Activated CD4-positive, alpha-beta T cell treated with anti-CD3 and anti-CD28 coated beads for 36 hours (primary cell): Measurements from ENCODE around the gene SPRED1. TPM values are rescaled to one million over a fixed set of nuclear protein-coding genes. Genes with fewer than 3 reads are reported as not detected.
"Not testable (repeated sequence)": the region's sequence is repeated elsewhere in the genome, so short reads cannot be mapped to it uniquely, and the experiment has no call there.

Experiments used
- ATAC-seq: fragments of 200-7000 bp; cut with Tn5 transposase; one replicate; pipeline ENCODE4 v1.10.0; 2021; ENCODE audit warnings: mild to moderate bottlenecking, moderate library complexity
- CTCF ChIA-PET: fragments of 350-600 bp; sonication (Branson Sonifier 250); formaldehyde crosslinking; loops from one replicate; lab custom pipeline; 2021; ENCODE audit warnings: antibody characterized with exemption; lab: Charles Lee
- POLR2A ChIA-PET: fragments of 350-600 bp; sonication (Branson Sonifier 250); formaldehyde crosslinking; loops from one replicate; lab custom pipeline; 2021; ENCODE audit warnings: antibody characterized with exemption, inconsistent platforms; lab: Charles Lee
- DNase-seq: peaks from one replicate; pipeline ENCODE4 v3.0.0-alpha.2; 2020
- H3K27ac Mint-ChIP-seq: one replicate; pipeline ENCODE4 v1.8.0; 2021; ENCODE audit warnings: mixed read lengths
- H3K27me3 Mint-ChIP-seq: one replicate; pipeline ENCODE4 v1.8.0; 2021; ENCODE audit warnings: mixed read lengths
- H3K36me3 Mint-ChIP-seq: one replicate; pipeline ENCODE4 v1.8.0; 2021; ENCODE audit warnings: low read depth, mixed read lengths
- H3K4me1 Mint-ChIP-seq: one replicate; pipeline ENCODE4 v1.8.0; 2021; ENCODE audit warnings: mixed read lengths
- H3K4me3 Mint-ChIP-seq: one replicate; pipeline ENCODE4 v1.8.0; 2021; ENCODE audit warnings: mild to moderate bottlenecking, moderate library complexity, mixed read lengths
- H3K9me3 Mint-ChIP-seq: one replicate; pipeline ENCODE4 v1.8.0; 2021; ENCODE audit warnings: low read depth, mixed read lengths
- intact Hi-C, 2 experiments: fragments of 100-400 bp; cut with DNase I in 1 of 2; cut with micrococcal nuclease in 1 of 2; formaldehyde crosslinking; loops; one replicate each; pipeline versions ENCODE4 v1.14.2 to v1.15.1; 2022 to 2024; cut with DNase I, micrococcal nuclease
- total RNA-seq, 2 experiments: library from RNA; stranded (reverse); gene quantifications; one replicate each; pipeline ENCODE4 v1.2.3, GENCODE V29; 2021

Gene SPRED1
- total RNA-seq, 2 experiments from 2014 or later: 0.90 to 0.96 TPM

DNA sequence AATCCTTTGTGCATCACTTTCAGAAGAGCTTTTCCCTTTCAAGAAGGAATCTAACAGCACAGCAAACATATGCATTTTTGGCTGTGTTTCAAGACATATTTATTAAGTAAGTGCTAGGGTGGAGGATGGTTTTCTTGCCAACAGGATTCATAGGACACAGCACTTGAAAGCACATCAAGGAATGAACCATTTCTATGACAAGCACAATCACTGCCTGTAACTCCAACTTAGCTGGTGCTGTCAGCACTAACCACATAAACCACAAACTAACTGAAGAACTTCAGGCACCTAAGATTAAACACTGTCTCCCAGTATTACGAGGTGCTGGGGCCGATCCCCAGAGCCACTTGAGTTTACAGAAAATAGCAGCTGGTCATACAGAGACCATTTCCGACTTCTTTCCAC is 35.4 kb upstream of the SPRED1 start:
- intact Hi-C loops: no loop called here
- POLR2A ChIA-PET: no interaction called here
- ATAC-seq (peak; percentile 30), DNase-seq (peak; percentile 4)
- Mint-ChIP-seq H3K9me3 (no peaks in the 10 kb centered on the region), H3K27me3 (peaks cover 5% of the 10 kb centered on the region), H3K36me3 (no peaks in the 10 kb centered on the region), H3K4me3 (no peak overlapping the region), H3K27ac (no peak overlapping the region), H3K4me1 (peaks cover 5% of the 10 kb centered on the region)
- CTCF ChIA-PET: no interaction called here

DNA sequence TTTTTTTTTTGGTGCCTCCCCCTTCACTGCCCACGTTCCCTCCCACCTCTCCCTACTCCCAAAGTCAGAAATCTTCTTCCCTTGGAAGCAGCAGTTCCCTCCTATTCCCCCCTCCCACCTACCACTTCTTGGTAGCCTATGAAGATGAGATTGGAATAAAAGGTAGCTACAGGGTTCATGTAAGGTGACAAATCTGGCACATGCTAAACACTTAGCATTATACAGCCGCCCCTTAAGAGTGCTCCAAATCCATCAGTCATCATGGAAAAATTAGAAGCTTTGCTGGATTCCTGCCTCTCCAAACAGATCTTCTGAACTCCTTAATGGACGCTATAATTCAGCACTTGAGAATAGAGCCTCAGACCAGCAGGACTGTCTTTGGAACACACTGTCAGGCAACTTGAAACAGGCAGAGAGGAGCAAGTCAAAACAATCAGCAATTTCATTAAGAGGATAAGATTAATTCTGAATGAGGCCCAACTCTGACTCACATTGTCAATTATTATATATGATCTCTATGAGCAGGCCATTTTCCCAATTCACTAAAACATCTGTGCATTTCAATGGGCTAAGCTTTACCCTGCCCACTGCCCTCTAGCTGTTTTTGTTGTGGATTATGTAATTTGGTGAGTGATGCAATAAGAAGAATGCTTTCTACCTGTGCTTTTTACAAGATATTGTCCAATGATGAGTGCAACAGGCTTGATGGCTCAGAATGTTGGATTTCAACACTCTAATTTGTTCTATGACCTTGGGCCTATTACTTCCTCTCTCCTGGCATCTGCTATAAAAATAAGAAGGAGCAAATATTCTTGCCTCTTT is 34.6 kb upstream of the SPRED1 start:
- ATAC-seq (no peak), DNase-seq (no peak)
- Mint-ChIP-seq H3K36me3 (no peaks in the 10 kb centered on the region), H3K4me3 (no peak overlapping the region), H3K9me3 (no peaks in the 10 kb centered on the region), H3K27me3 (peaks cover 5% of the 10 kb centered on the region), H3K4me1 (peaks cover 5% of the 10 kb centered on the region), H3K27ac (no peak overlapping the region)
- intact Hi-C loops: no loop called here
- ChIA-PET POLR2A (no interaction called here), CTCF (no interaction called here)

DNA sequence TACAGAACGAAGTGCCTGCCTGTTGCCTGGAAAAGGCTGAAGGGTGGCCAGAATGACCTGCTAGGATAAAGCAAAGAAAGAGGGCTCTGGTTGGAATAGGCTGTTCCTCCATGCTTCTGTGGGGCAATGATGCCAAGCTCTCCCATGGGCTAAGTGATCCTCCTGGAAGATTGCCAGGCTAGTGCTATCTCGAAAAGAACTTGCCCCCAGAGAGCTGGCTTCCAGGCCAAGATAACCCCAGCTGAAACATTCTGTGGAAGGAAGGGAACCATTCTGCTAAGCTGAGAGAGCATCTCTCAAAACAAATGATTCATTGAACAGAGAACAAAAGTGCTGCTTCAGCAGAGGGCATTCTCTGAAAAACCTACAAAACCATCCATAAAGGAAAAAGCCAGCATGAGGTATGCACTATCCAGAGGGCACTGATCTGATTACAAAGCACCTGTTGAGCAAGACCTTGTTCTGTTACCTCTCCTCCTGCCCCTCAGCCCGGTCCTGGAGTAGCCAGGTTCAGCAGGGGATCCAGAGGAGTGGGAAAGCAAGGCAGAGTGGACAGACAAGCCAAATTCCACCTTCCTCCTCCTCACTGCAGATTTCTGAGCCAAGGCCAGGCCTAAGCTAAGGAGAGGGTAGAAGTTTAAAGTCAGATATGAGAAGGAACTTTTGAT is 31.9 kb upstream of the SPRED1 start:
- CTCF ChIA-PET: interaction anchor here (0.9 kb wide), 1 partner anchor 83 kb away, joined by 3 read pairs; no protein-coding TSS in a partner anchor
- DNase-seq: no peak
- Mint-ChIP-seq H3K27me3 (peaks cover 5% of the 10 kb centered on the region), H3K27ac (no peak overlapping the region), H3K4me3 (no peak overlapping the region), H3K9me3 (no peaks in the 10 kb centered on the region), H3K4me1 (peaks cover 5% of the 10 kb centered on the region), H3K36me3 (no peaks in the 10 kb centered on the region)
- ATAC-seq: no peak
- intact Hi-C loops: no loop called here
- POLR2A ChIA-PET: no interaction called here

DNA sequence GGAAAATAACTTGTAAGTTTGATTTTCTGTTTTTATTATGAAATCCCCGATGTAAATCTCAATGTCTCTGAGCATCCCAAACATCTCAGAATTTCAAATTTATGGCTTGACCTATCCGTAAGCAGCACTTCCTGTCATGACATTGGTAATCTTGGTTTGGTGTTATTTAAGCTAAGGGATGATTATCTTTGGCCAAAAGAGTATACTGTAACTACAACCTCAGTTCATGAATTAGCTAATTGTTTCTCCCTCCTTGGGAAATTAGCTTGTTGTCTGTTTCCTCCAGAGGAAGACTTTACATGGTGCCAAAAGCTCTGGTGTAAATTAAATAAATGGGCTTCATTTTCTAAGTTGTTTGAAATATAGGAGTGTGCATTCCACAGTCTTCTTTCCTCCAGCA is 28.1 kb upstream of the SPRED1 start:
- no peak overlapping the region for H3K27ac Mint-ChIP-seq
- H3K4me3 Mint-ChIP-seq: no peak overlapping the region
- CTCF ChIA-PET: no interaction called here
- no peaks in the 10 kb centered on the region for H3K36me3 Mint-ChIP-seq
- DNase-seq (no peak), ATAC-seq (no peak)
- H3K27me3 Mint-ChIP-seq: no peaks in the 10 kb centered on the region
- POLR2A ChIA-PET: no interaction called here
- no peaks in the 10 kb centered on the region for H3K4me1 Mint-ChIP-seq
- intact Hi-C loops: no loop called here
- no peaks in the 10 kb centered on the region for H3K9me3 Mint-ChIP-seq

DNA sequence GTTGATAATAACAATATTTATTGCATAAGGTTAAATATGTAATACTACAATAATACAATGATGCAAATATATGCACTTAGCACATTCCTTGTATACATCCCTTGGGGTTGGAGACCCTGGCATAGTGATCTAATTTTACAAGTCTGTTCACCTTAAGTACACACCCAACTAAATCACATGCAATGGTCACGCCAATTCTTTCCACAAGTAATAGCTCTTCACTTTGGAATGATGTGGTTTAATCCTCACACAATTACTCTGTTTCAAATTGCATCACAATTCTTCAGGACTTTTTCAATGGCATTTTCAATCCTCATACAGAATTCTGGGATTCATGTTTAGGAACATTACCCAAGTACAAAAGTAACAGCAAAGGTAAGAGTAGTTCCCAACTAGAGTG is 27.3 kb upstream of the SPRED1 start:
- ATAC-seq (no peak), DNase-seq (no peak)
- H3K4me3 Mint-ChIP-seq: no peak overlapping the region
- POLR2A ChIA-PET: no interaction called here
- H3K27ac Mint-ChIP-seq: no peak overlapping the region
- intact Hi-C loops: no loop called here
- no peaks in the 10 kb centered on the region for H3K27me3 Mint-ChIP-seq
- H3K36me3 Mint-ChIP-seq: no peaks in the 10 kb centered on the region
- no peaks in the 10 kb centered on the region for H3K9me3 Mint-ChIP-seq
- CTCF ChIA-PET: interaction anchor here (0.8 kb wide), 1 partner anchor 230 kb away, joined by 3 read pairs; no protein-coding TSS in a partner anchor
- no peaks in the 10 kb centered on the region for H3K4me1 Mint-ChIP-seq

DNA sequence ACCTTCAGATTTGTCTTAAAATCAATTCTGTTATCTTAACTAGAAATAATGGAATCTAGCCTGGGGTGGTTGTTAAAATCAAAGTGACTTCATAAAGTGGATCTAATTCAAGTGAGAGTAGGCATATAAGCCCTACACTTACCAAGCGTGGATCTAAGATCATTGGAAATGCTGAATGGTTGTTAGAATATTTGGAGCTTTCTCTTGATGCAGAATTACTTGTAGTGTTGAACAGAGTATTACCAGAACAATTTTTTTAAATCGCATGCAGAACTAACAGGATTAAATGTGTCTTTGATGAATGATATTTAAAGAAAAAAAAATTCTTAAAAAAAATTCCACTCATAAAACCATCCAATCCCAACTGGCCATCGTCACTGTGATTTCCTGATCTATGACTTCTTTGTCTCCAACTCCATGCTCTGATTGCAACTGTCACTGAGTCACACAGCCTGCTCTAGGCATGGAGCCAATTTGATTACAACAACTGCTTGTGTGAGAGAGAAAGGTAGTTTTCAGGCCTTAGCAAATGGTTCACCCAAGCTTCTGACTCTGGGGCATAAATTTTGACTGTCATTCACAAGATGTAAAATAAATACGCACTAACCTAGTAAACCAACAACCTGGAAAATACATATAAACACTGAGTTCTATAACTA is 25.9 kb upstream of the SPRED1 start:
- no peaks in the 10 kb centered on the region for H3K27me3 Mint-ChIP-seq
- no peak for DNase-seq
- ChIA-PET CTCF (interaction anchor here (1.0 kb wide), 1 partner anchor 9 kb away, joined by 3 read pairs; no protein-coding TSS in a partner anchor), POLR2A (interaction anchor here (0.6 kb wide), 1 partner anchor 118 kb away, joined by 3 read pairs; no protein-coding TSS in a partner anchor)
- no peaks in the 10 kb centered on the region for H3K9me3 Mint-ChIP-seq
- no peak for ATAC-seq
- H3K36me3 Mint-ChIP-seq: no peaks in the 10 kb centered on the region
- no peak overlapping the region for H3K4me3 Mint-ChIP-seq
- intact Hi-C loops: no loop called here
- H3K4me1 Mint-ChIP-seq: no peaks in the 10 kb centered on the region
- H3K27ac Mint-ChIP-seq: no peak overlapping the region

DNA sequence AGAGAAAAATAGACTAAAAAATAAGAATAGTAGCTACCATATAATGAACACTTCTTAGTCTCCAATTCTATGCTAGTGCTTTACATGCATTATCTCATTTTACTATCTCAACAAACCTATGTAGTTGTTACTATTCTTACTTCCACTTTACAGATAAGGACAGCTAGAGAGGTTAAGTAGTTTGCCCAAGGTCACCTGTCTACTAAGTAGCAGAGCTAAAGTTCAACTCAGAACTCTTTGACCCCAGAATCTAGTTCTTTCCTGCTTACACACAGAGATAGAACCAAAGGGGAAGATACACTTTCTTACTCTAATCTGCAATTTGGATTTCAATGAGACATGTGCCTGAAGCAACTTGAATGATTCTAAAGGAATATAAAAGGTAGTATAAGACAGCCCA is 24.7 kb upstream of the SPRED1 start:
- Mint-ChIP-seq H3K27me3 (peaks cover 4% of the 10 kb centered on the region), H3K36me3 (no peaks in the 10 kb centered on the region), H3K4me1 (no peaks in the 10 kb centered on the region), H3K9me3 (no peaks in the 10 kb centered on the region), H3K4me3 (no peak overlapping the region), H3K27ac (no peak overlapping the region)
- intact Hi-C loops: no loop called here
- no peak for ATAC-seq
- no peak for DNase-seq
- ChIA-PET CTCF (interaction anchor here (0.7 to 1.0 kb wide), 2 partner anchors 9 to 166 kb away, joined by 3 read pairs; no protein-coding TSS in a partner anchor), POLR2A (no interaction called here)

DNA sequence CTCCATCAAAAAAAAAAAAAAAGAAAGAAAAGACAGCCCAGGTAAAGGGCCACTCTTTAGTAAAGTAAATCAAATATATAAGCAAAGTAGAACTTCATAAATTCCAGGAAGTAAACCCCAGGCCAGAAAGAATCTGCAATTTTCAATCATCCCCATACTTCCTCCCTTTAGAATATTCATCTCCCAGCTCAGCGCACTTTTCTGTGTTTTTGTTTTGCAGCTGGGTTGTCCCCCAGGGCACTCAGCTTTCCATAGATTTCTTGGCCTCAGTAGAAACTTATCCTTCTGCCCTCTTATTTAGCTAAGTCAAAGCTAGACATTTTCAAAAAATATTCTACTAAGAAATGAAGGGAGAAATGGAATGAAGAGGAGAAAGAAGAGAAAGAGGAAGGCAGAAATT is 24.0 kb upstream of the SPRED1 start:
- DNase-seq (no peak), ATAC-seq (no peak)
- Mint-ChIP-seq H3K36me3 (no peaks in the 10 kb centered on the region), H3K9me3 (no peaks in the 10 kb centered on the region), H3K4me1 (no peaks in the 10 kb centered on the region), H3K4me3 (no peak overlapping the region), H3K27ac (no peak overlapping the region), H3K27me3 (peaks cover 5% of the 10 kb centered on the region)
- intact Hi-C loops: no loop called here
- ChIA-PET POLR2A (no interaction called here), CTCF (interaction anchor here (0.8 kb wide), 1 partner anchor 14 kb away, joined by 3 read pairs; no protein-coding TSS in a partner anchor)

DNA sequence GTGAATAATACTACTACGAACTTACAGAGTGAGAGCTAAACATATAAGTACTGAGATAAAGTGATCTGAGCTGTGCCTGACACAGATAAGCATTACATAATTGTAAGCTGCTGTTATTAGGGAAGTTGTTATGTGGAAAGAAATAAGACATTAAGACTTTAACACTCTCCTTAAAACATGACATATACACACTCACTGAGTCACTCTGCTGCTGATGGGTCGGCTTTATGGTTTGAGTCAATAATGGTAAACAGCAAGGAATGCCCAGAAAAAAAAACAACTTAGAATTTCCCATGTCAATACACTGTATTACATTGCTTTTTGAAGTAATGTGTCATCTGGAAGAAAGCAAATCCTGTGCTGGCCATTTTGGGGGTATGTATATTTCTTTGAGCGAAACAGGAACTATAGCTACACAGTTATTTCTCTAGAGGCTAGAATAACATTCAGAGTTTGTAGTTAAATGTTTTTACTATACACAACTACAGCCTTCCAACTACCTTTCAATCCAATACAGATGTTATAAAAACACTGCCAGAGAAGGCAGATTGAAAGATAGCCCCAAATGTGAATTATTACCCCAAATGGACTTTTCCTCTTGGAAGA is 22.8 kb upstream of the SPRED1 start:
- no peaks in the 10 kb centered on the region for H3K9me3 Mint-ChIP-seq
- peaks cover 5% of the 10 kb centered on the region for H3K27me3 Mint-ChIP-seq
- DNase-seq (no peak), ATAC-seq (no peak)
- no peaks in the 10 kb centered on the region for H3K36me3 Mint-ChIP-seq
- intact Hi-C loops: loop anchor here in 1 of 2 experiments (10.0 kb wide), 1 partner anchor 45 kb away; no protein-coding TSS in a partner anchor
- no peak overlapping the region for H3K27ac Mint-ChIP-seq
- no peak overlapping the region for H3K4me3 Mint-ChIP-seq
- POLR2A ChIA-PET: interaction anchor here (0.6 kb wide), 1 partner anchor 21 kb away, joined by 3 read pairs; no protein-coding TSS in a partner anchor
- CTCF ChIA-PET: interaction anchor here (0.7 to 0.8 kb wide), 2 partner anchors 12 to 962 kb away, joined by 3 to 7 read pairs; no protein-coding TSS in a partner anchor
- no peaks in the 10 kb centered on the region for H3K4me1 Mint-ChIP-seq

DNA sequence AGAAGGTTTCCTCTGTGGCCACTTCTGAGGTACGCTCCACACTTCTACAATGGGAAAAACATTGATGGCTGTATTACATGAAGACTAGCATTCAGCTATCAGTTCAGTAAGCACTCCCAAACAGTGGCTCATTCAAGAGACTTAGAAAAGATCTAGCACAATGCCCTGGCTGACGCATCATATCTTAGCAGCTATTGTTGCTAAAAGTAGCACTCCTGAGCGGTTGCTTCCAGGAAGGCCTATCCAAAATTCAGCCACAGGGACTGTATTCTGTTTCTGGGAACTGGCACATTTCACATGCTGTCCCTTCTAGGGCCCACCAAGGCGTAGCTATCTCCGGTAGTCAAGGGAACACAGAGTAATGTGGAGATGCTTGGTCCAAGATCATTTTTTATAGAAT is 21.2 kb upstream of the SPRED1 start:
- ATAC-seq (no peak), DNase-seq (no peak)
- Mint-ChIP-seq H3K4me3 (no peak overlapping the region), H3K36me3 (no peaks in the 10 kb centered on the region), H3K27ac (no peak overlapping the region), H3K27me3 (peaks cover 6% of the 10 kb centered on the region), H3K9me3 (no peaks in the 10 kb centered on the region), H3K4me1 (no peaks in the 10 kb centered on the region)
- intact Hi-C loops: loop anchor here in 1 of 2 experiments (10.0 kb wide), 1 partner anchor 47 kb away; no protein-coding TSS in a partner anchor
- ChIA-PET POLR2A (no interaction called here), CTCF (interaction anchor here (0.7 to 0.9 kb wide), 2 partner anchors 22 to 179 kb away, joined by 3 read pairs; partner anchors contain the start of gene SPRED1)

DNA sequence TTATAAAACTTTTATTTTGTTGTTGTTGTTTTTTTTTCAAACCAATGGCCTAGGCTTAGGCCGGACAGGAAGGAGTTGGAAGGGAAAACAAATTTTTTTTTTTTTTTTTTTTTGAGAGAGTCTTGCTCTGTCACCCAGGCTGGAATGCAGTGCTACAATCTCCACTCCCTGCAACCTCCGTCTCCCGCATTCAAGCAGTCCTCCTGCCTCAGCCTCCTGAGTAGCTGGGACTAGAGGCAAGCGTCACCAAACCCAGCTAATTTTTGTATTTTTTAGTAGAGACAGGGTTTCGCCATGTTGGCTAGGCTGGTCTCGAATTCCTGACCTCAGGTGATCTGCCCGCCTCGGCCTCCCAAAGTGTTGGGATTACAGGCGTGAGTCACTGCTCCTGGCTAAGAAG is 15.6 kb upstream of the SPRED1 start:
- not testable (repeated sequence) for H3K9me3 Mint-ChIP-seq
- intact Hi-C loops: loop anchor here in 1 of 2 experiments (10.0 kb wide), 1 partner anchor 52 kb away; no protein-coding TSS in a partner anchor

More for the DNA sequence above, 15.6 kb upstream of the SPRED1 start:
- ChIA-PET POLR2A (interaction anchor here (0.6 kb wide), 1 partner anchor 520 kb away, joined by 3 read pairs; no protein-coding TSS in a partner anchor), CTCF (interaction anchor here (0.6 kb wide), 1 partner anchor 534 kb away, joined by 5 read pairs; no protein-coding TSS in a partner anchor)
- DNase-seq, ATAC-seq, H3K4me1 Mint-ChIP-seq, H3K27me3 Mint-ChIP-seq, H3K36me3 Mint-ChIP-seq, H3K4me3 Mint-ChIP-seq, H3K27ac Mint-ChIP-seq: not testable (repeated sequence)
